ENCODE data around the gene SLC22A16. TPM values are rescaled to one million over a fixed set of nuclear protein-coding genes. Genes with fewer than 3 reads are reported as not detected.

Gene SLC22A16
- polyA plus RNA-seq, 2 donors, result not detected

DNA sequence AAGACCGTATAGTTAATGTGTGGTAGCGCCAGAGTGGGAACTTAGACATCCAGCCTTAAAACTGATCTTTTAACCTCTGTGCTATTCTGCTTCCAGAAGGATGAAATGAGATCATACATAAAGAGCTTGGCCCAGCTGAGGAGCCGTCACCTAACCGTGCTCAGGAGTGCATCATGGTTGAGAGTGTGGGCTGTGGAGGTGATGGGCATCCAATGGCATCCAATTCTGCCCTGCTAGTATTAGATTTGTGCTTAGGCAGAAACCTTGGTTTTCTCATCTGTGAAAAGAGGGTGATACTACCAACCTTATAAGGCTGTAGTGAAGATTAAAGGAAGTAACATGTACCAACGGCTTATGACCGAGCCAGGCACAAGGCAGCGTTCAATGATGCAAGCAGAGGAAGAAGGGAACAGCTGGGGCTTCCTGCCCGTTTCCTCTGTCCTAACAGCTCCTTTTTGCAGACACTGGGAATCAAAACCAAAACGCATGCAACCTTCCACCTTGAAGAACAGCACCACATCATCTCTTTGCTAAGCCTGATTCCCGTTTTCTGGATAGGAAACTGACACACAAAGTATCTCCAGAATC is 1.3 kb downstream of the SLC22A16 start:
- Histone ChIP-seq H3K27me3 (ENCODE audit: control insufficient read depth in 1 of 2, insufficient read depth in 2 of 2, low read length in 2 of 2) (peaks cover 0 to 2% of the 10 kb centered on the region in 2 donors), H3K36me3 (ENCODE audit: control insufficient read depth in 2 of 2, insufficient read depth in 2 of 2, low read length in 1 of 2) (no peaks in the 10 kb centered on the region), H3K9me3 (ENCODE audit: control insufficient read depth in 2 of 2, insufficient read depth in 1 of 2, low read depth in 1 of 2, low read length in 1 of 2) (no peaks in the 10 kb centered on the region), H3K4me1 (ENCODE audit: control insufficient read depth in 2 of 2, insufficient read depth in 2 of 2, low read length in 1 of 2) (peaks cover 0 to 5% of the 10 kb centered on the region in 2 donors), H3K4me3 (ENCODE audit: low read depth in 1 of 2, low read length in 2 of 2) (no peak overlapping the region), H3K27ac (ENCODE audit: low read depth in 2 of 2, low read length in 1 of 2) (no peak overlapping the region)
- 52 to 63% methylated on average over 10 of the region's 10 CpGs for WGBS, 2 donors

DNA sequence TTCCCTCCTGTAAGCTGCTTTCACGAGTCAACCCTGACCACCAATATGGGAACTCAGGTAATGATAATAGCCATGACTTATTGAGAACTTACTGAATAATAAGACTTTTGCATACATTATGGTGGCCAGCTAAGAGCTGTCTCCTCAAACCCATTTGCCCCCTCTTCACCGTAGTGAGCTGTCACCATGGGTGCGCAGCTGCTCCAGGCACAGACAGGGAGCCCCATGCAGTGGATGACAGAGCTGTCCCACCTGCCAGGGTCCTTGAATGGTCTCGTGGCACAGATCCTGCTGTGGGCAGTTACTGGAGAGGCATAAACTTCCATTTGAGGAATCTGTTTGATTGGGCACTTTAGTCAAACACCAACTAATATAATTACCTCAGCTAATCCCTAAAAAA is 1.9 kb downstream of the SLC22A16 start:
- Histone ChIP-seq H3K4me1 (ENCODE audit: control insufficient read depth in 2 of 2, insufficient read depth in 2 of 2, low read length in 1 of 2) (peaks cover 0 to 5% of the 10 kb centered on the region in 2 donors), H3K9me3 (ENCODE audit: control insufficient read depth in 2 of 2, insufficient read depth in 1 of 2, low read depth in 1 of 2, low read length in 1 of 2) (no peaks in the 10 kb centered on the region), H3K36me3 (ENCODE audit: control insufficient read depth in 2 of 2, insufficient read depth in 2 of 2, low read length in 1 of 2) (no peaks in the 10 kb centered on the region), H3K4me3 (ENCODE audit: low read depth in 1 of 2, low read length in 2 of 2) (no peak overlapping the region), H3K27ac (ENCODE audit: low read depth in 2 of 2, low read length in 1 of 2) (no peak overlapping the region), H3K27me3 (ENCODE audit: control insufficient read depth in 1 of 2, insufficient read depth in 2 of 2, low read length in 2 of 2) (peaks cover 0 to 2% of the 10 kb centered on the region in 2 donors)
- WGBS, 2 donors, result 87 to 88% methylated on average over 4 of the region's 4 CpGs

DNA sequence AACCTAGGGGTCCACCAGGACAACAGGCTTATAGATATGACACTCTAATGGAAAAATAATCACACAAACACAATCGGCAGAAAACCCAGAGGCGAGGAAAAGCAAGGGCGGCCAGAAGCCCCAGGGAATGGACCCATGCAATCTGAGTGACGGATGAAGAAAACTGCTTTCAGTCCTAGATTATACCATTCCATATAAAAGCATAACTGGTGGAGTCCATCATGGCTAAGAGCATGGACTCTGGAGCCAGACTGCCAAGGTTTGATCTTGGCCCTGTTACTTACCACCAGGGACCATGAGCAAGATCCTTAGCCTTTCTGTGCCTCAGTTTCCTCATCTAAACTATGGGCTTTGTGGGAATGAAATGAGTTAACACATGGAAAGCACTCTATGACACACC is 3.7 kb downstream of the SLC22A16 start:
- Histone ChIP-seq H3K4me3 (ENCODE audit: low read depth in 1 of 2, low read length in 2 of 2) (no peak overlapping the region), H3K4me1 (ENCODE audit: control insufficient read depth in 2 of 2, insufficient read depth in 2 of 2, low read length in 1 of 2) (peaks cover 0 to 5% of the 10 kb centered on the region in 2 donors), H3K27ac (ENCODE audit: low read depth in 2 of 2, low read length in 1 of 2) (no peak overlapping the region), H3K9me3 (ENCODE audit: control insufficient read depth in 2 of 2, insufficient read depth in 1 of 2, low read depth in 1 of 2, low read length in 1 of 2) (no peaks in the 10 kb centered on the region), H3K27me3 (ENCODE audit: control insufficient read depth in 1 of 2, insufficient read depth in 2 of 2, low read length in 2 of 2) (peaks cover 0 to 2% of the 10 kb centered on the region in 2 donors), H3K36me3 (ENCODE audit: control insufficient read depth in 2 of 2, insufficient read depth in 2 of 2, low read length in 1 of 2) (no peaks in the 10 kb centered on the region)
- 92% methylated on average over 4 of the region's 4 CpGs for WGBS, 2 donors

DNA sequence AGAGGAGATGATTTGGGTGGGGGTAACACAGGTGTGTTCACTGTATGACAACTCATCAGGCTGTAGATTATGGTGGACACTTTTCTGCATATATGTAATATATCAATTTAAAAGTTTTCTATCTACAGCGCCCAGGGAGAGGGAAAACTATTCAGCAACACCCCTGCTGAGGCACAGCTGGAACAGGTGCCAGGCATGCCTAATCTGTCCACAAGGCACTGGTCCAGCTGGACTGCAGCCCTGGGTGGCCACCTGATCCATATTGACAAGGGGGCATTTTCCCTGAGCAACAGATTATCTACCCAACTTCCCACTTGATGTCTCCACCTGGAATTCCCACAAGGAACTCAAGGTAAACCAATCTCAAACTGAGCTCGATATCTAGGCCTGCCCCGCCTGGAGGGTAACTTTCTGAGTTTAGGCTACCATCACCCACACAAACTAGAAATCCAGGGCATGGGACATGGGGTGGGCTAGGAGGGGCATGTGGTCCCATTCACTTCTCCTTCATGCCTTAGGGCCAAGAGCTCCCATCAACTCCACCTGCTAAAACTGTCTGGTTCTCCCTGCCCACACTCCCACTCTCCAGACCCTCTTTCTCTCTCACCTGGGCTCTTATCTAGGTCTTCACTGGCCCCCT is 4.6 kb downstream of the SLC22A16 start:
- no peaks in the 10 kb centered on the region for H3K9me3 ChIP-seq (ENCODE audit: control insufficient read depth in 2 of 2, insufficient read depth in 1 of 2, low read depth in 1 of 2, low read length in 1 of 2)
- peaks cover 0 to 5% of the 10 kb centered on the region in 2 donors for H3K4me1 ChIP-seq (ENCODE audit: control insufficient read depth in 2 of 2, insufficient read depth in 2 of 2, low read length in 1 of 2)
- no peak overlapping the region for H3K27ac ChIP-seq (ENCODE audit: low read depth in 2 of 2, low read length in 1 of 2)
- 91 to 92% methylated on average over 3 of the region's 3 CpGs for WGBS, 2 donors
- peaks cover 0 to 2% of the 10 kb centered on the region in 2 donors for H3K27me3 ChIP-seq (ENCODE audit: control insufficient read depth in 1 of 2, insufficient read depth in 2 of 2, low read length in 2 of 2)
- H3K36me3 ChIP-seq (ENCODE audit: control insufficient read depth in 2 of 2, insufficient read depth in 2 of 2, low read length in 1 of 2), result no peaks in the 10 kb centered on the region
- no peak overlapping the region for H3K4me3 ChIP-seq (ENCODE audit: low read depth in 1 of 2, low read length in 2 of 2)

DNA sequence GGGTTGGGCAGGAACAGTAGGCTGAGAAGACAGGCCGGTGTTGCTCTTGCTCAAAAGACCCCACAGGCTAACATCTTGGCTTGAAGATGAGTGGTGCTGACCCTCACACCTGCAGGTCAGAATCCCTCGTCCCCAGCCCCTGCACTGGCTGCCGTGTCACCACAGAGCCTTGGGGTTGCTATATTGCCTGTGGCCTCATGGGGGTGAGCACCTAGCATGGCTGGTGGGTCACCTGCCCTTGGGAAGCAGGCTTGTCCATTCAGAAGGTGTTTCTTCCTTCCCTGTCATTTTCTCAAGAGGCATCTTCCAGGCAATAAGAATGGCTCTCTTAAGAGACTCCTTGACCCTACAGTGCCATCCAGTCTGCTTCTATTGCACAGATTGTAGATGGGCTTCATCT is 7.7 kb downstream of the SLC22A16 start:
- Histone ChIP-seq H3K27me3 (ENCODE audit: control insufficient read depth in 1 of 2, insufficient read depth in 2 of 2, low read length in 2 of 2) (no peaks in the 10 kb centered on the region), H3K27ac (ENCODE audit: low read depth in 2 of 2, low read length in 1 of 2) (no peak overlapping the region), H3K36me3 (ENCODE audit: control insufficient read depth in 2 of 2, insufficient read depth in 2 of 2, low read length in 1 of 2) (no peaks in the 10 kb centered on the region), H3K9me3 (ENCODE audit: control insufficient read depth in 2 of 2, insufficient read depth in 1 of 2, low read depth in 1 of 2, low read length in 1 of 2) (no peaks in the 10 kb centered on the region), H3K4me1 (ENCODE audit: control insufficient read depth in 2 of 2, insufficient read depth in 2 of 2, low read length in 1 of 2) (no peaks in the 10 kb centered on the region), H3K4me3 (ENCODE audit: low read depth in 1 of 2, low read length in 2 of 2) (no peak overlapping the region)
- 66 to 73% methylated on average over 3 of the region's 3 CpGs for WGBS, 2 donors

DNA sequence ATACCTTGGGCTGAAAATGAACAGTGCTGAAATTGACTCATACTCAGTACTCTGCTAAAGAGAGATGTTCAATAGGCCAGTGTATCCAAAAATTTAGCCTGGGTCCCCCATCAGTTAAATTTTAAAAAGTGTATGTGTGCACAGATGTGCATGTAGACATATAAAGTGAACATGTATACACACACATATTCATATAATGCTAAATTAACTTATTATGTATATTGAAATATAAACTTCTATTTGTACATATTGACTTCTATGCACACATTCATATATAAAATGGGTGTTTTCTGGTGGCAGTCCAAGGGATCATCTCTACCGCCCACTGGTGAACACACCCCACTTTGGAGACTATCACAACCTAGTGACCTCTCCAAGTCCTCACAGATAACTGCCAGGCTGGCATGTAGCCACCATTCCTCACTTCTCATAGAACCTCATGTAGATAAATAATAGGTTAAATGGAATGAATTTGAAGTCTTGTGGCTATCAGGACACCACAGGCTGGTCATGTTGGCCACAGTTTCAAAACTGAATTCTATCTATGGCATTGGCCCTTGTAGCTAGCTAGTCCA is 8.8 kb downstream of the SLC22A16 start:
- Histone ChIP-seq H3K36me3 (ENCODE audit: control insufficient read depth in 2 of 2, insufficient read depth in 2 of 2, low read length in 1 of 2) (no peaks in the 10 kb centered on the region), H3K4me1 (ENCODE audit: control insufficient read depth in 2 of 2, insufficient read depth in 2 of 2, low read length in 1 of 2) (no peaks in the 10 kb centered on the region), H3K9me3 (ENCODE audit: control insufficient read depth in 2 of 2, insufficient read depth in 1 of 2, low read depth in 1 of 2, low read length in 1 of 2) (no peaks in the 10 kb centered on the region), H3K27me3 (ENCODE audit: control insufficient read depth in 1 of 2, insufficient read depth in 2 of 2, low read length in 2 of 2) (no peaks in the 10 kb centered on the region), H3K27ac (ENCODE audit: low read depth in 2 of 2, low read length in 1 of 2) (no peak overlapping the region), H3K4me3 (ENCODE audit: low read depth in 1 of 2, low read length in 2 of 2) (no peak overlapping the region)
- WGBS, 2 donors, result 82% methylated on average over 1 of the region's 1 CpG

DNA sequence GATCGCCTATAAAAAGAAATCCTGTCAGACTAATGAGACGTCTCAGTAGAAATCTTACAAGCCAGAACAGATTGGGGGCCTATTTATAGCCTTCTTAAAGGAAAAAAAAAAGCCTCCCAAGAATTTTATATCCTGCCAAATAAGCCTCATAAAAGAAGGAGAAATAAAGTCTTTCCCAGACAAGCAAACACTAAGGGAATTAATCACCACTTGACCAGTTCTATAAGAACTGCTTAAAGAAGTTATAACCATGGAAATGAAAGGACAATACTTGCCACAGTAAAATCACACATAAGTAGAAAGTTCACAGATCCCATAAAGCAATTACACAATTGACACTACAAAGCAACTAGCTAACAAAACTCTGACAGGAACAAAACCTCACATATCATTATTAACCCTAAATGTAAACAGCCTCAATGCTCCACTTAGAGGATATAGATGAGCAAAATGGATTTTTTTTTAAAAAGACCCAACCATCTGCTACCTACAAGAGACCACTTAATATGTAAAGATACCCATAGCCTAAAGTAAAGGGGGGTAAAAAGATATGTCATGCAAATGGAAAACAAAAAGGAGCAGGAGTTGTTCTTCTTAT is 13.4 kb downstream of the SLC22A16 start:
- no peaks in the 10 kb centered on the region for H3K27me3 ChIP-seq (ENCODE audit: control insufficient read depth in 1 of 2, insufficient read depth in 2 of 2, low read length in 2 of 2)
- 72 to 75% methylated on average over 2 of the region's 2 CpGs for WGBS, 2 donors
- H3K4me1 ChIP-seq (ENCODE audit: control insufficient read depth in 2 of 2, insufficient read depth in 2 of 2, low read length in 1 of 2), result no peaks in the 10 kb centered on the region
- H3K4me3 ChIP-seq (ENCODE audit: low read depth in 1 of 2, low read length in 2 of 2), result no peak overlapping the region
- H3K27ac ChIP-seq (ENCODE audit: low read depth in 2 of 2, low read length in 1 of 2), result no peak overlapping the region
- no peaks in the 10 kb centered on the region for H3K36me3 ChIP-seq (ENCODE audit: control insufficient read depth in 2 of 2, insufficient read depth in 2 of 2, low read length in 1 of 2)
- peaks cover 0 to 11% of the 10 kb centered on the region in 2 donors for H3K9me3 ChIP-seq (ENCODE audit: control insufficient read depth in 2 of 2, insufficient read depth in 1 of 2, low read depth in 1 of 2, low read length in 1 of 2)

DNA sequence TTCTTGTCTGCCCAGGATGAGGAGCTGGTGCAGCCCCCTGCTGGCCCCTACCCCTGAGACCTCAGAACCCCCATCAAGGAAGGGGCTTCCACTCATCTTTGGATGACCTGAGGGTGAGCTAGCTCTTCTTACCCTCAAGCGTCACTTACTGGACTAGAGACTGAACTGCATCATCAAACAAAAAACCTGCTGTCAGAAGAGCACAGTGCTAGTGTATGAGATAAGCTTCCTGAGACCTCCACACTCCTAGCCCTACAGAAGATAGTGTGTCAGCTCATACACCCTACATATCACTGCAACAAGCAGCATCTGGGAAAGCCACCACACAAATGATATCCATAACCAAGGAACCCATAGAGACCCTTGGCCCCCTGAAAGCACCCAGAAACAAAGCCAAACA is 15.0 kb downstream of the SLC22A16 start:
- Histone ChIP-seq H3K9me3 (ENCODE audit: control insufficient read depth in 2 of 2, insufficient read depth in 1 of 2, low read depth in 1 of 2, low read length in 1 of 2) (peaks cover 0 to 11% of the 10 kb centered on the region in 2 donors), H3K36me3 (ENCODE audit: control insufficient read depth in 2 of 2, insufficient read depth in 2 of 2, low read length in 1 of 2) (no peaks in the 10 kb centered on the region), H3K4me3 (ENCODE audit: low read depth in 1 of 2, low read length in 2 of 2) (no peak overlapping the region), H3K4me1 (ENCODE audit: control insufficient read depth in 2 of 2, insufficient read depth in 2 of 2, low read length in 1 of 2) (no peaks in the 10 kb centered on the region), H3K27me3 (ENCODE audit: control insufficient read depth in 1 of 2, insufficient read depth in 2 of 2, low read length in 2 of 2) (no peaks in the 10 kb centered on the region), H3K27ac (ENCODE audit: low read depth in 2 of 2, low read length in 1 of 2) (no peak overlapping the region)
- 92 to 96% methylated on average over 1 of the region's 1 CpG for WGBS, 2 donors

DNA sequence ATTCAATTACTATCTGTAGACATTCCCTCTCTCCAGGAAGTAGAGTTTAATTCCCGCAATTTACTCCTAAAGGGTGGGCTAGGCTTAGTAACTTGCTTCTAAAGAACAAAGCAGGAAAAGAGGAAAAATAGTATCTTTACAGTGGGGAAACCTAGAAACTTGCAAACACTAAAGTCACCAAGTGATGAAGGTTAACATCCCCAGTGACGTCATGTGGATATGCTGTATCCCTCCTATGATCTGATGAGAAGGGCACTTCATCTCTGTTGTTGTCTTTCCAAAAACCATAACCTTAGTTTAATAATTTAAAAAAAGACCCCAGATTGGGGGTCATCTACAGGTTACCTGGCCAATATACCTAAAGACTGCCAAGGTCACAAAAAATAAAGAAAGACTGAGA is 17.3 kb downstream of the SLC22A16 start:
- H3K9me3 ChIP-seq (ENCODE audit: control insufficient read depth in 2 of 2, insufficient read depth in 1 of 2, low read depth in 1 of 2, low read length in 1 of 2), result peaks cover 0 to 11% of the 10 kb centered on the region in 2 donors
- 90 to 91% methylated on average over 2 of the region's 2 CpGs for WGBS, 2 donors
- no peaks in the 10 kb centered on the region for H3K27me3 ChIP-seq (ENCODE audit: control insufficient read depth in 1 of 2, insufficient read depth in 2 of 2, low read length in 2 of 2)
- H3K4me3 ChIP-seq (ENCODE audit: low read depth in 1 of 2, low read length in 2 of 2), result no peak overlapping the region
- H3K4me1 ChIP-seq (ENCODE audit: control insufficient read depth in 2 of 2, insufficient read depth in 2 of 2, low read length in 1 of 2), result no peaks in the 10 kb centered on the region
- no peaks in the 10 kb centered on the region for H3K36me3 ChIP-seq (ENCODE audit: control insufficient read depth in 2 of 2, insufficient read depth in 2 of 2, low read length in 1 of 2)
- H3K27ac ChIP-seq (ENCODE audit: low read depth in 2 of 2, low read length in 1 of 2), result no peak overlapping the region

Measured in esophagus (tissue), 2 donors.